SK-N-MC (cell line): ENCODE results near the gene MRPL21.

Experiments used
- EZH2 ChIP-seq: fragments of 200-600 bp; sonication (generic); IDR thresholded peaks from one replicate; pipeline ENCODE4 v1.6.1; 2017; ENCODE audit warnings: antibody characterized with exemption
- POLR2AphosphoS5 ChIP-seq: IDR thresholded peaks from 2 replicates; pipeline ENCODE4 v1.6.1; 2012; ENCODE audit warnings: mild to moderate bottlenecking, low read depth, low read length, borderline replicate concordance

DNA sequence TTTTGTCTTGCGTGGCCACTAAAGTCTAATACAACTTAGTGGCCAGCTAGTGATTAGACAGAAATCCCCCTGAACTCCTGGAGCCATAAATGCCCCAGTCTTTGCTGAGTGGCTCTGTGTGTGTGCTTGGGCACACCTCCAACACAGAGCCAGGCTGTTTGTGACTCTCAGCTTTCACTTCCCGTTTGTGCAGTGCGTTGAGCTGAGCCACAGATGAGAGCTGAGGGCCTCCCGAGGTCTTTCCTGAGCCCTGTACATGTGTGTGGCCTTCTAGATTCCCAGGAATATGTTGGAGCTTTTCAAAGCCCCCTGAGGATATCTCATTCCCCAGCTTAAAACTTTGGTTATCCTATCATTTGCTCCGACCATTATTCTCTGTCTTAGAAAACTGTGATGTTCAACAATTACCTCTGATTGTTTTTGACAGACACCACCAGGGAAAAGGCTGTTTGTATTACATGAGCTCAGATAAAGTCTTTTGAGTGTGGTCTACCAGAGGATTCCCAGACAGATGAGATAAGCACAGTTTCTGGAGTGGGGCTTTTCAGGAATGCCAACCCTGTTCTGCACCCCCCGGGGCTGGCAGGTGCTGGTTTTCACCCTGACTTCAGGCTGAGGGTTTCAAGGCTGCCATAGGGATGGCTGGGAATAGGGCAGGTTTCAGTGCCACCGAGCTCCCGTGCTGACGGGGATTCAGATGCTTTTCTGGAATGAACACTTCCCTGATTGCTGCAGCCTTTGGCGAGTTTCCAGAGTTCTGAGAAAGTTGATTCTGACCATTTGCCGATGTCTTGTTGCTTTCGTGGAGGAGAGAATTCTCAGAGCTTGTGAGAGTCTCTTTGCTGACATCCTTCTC is 23.9 kb upstream of the MRPL21 start:
- TF ChIP-seq POLR2AphosphoS5 (no peak), EZH2 (no peak)
